Measurements from ENCODE around the gene IRF1. TPM values are rescaled to one million over a fixed set of nuclear protein-coding genes. Genes with fewer than 3 reads are reported as not detected.

Gene IRF1
- total and polyA plus RNA-seq, 2 of the 8 experiments (the other 6 are each of a cell fraction or from before 2014, with no cell fraction given), result 4.0 to 8.5 TPM

DNA sequence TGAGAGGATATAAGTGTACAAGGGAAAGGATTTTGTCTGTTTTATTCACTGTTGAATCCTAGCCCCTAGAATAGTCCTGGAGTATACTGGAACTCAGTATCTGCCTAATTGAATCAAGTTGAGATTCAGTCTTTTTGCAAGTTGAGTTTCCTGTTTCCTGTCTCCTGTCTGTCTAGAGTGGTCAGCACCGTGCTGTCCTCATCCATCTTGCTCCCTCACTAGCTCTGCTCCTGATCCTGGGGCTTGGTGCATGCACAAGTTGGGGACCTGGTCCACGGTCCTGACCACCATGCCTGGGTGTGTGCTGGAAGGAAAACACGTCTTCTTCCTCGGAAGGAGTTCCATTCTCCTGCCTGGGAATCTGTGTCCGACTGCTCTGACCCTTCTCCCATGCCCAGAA, 49.6 kb upstream of the IRF1 start:
- H3K23me2 ChIP-seq (ENCODE audit: low read depth, low read length), result no peaks in the 10 kb centered on the region; the same call in 1 of the 2 replicates
- no peak overlapping the region for H2BK15ac ChIP-seq (ENCODE audit: low read length)
- FAIRE-seq (no peak), DNase-seq (ENCODE audit: low read depth in 1 of 2, low spot score in 2 of 2) (no peak)
- H3K4me3 ChIP-seq (ENCODE audit: extremely low read depth in 1 of 4, insufficient read depth in 2 of 4, low read depth in 3 of 4, low read length in 4 of 4), result no peak overlapping the region
- TF ChIP-seq SRF (IDR thresholded peaks at IDR 0.05; ENCODE audit: low read depth, low read length) (no peak), CREB1 (IDR thresholded peaks at IDR 0.05) (no peak), GABPA (IDR thresholded peaks at IDR 0.05; ENCODE audit: borderline replicate concordance, insufficient read depth, low read length) (no peak), SP1 (IDR thresholded peaks at IDR 0.05; ENCODE audit: low read depth, low read length) (no peak), EGR1 (IDR thresholded peaks at IDR 0.05; ENCODE audit: borderline replicate concordance, low read depth, low read length) (no peak), KDM4A (IDR thresholded peaks at IDR 0.05; ENCODE audit: low read depth, low read length, severe bottlenecking) (no peak), TAF1 (IDR thresholded peaks at IDR 0.05; ENCODE audit: low read depth, low read length) (no peak), NANOG (IDR thresholded peaks at IDR 0.05; ENCODE audit: insufficient read depth, low read depth, low read length, poor library complexity, severe bottlenecking) (no peak)
- TF ChIP-seq, protein P1, sequence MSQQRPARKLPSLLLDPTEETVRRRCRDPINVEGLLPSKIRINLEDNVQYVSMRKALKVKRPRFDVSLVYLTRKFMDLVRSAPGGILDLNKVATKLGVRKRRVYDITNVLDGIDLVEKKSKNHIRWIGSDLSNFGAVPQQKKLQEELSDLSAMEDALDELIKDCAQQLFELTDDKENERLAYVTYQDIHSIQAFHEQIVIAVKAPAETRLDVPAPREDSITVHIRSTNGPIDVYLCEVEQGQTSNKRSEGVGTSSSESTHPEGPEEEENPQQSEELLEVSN (IDR thresholded peaks at IDR 0.05), result no peak
- H4K91ac ChIP-seq (replicated peaks; ENCODE audit: insufficient read length, low read length), result no peak overlapping the region
- no peaks in the 10 kb centered on the region for H3K9me3 ChIP-seq (ENCODE audit: insufficient read depth in 2 of 2, low read depth in 1 of 2, low read length in 1 of 2)
- no peak overlapping the region for H4K5ac ChIP-seq (ENCODE audit: insufficient read length, low read depth, low read length)
- no peak overlapping the region for H3K27ac ChIP-seq (ENCODE audit: low read depth, low read length)
- H3K14ac ChIP-seq (ENCODE audit: insufficient read length), result no peak overlapping the region
- H2AK5ac ChIP-seq (ENCODE audit: low read depth, low read length), result no peak overlapping the region
- no peaks in the 10 kb centered on the region for H3K79me2 ChIP-seq (ENCODE audit: control insufficient read depth in 1 of 2, insufficient read depth in 2 of 2, low read length in 2 of 2)
- H3K36me3 ChIP-seq (ENCODE audit: control insufficient read depth in 2 of 4, insufficient read depth in 4 of 4, low read length in 3 of 4), result no peaks in the 10 kb centered on the region
- no peaks in the 10 kb centered on the region for H3K27me3 ChIP-seq (replicated peaks in 1 of 4; ENCODE audit: control insufficient read depth in 3 of 4, extremely low read depth in 1 of 4, insufficient read depth in 3 of 4, low read length in 3 of 4)
- ChIA-PET CTCF (ENCODE audit: partially characterized antibody) (interaction anchor here (1.0 to 1.7 kb wide), 3 partner anchors 9 to 280 kb away, joined by 3 to 16 read pairs (median 4); no protein-coding TSS in a partner anchor), POLR2A (ENCODE audit: partially characterized antibody) (no interaction called here)
- no peak overlapping the region for H3K23ac ChIP-seq (ENCODE audit: insufficient read length)
- H3K9ac ChIP-seq (replicated peaks in 1 of 4; ENCODE audit: extremely low read depth in 1 of 4, low read depth in 3 of 4, low read length in 3 of 4), result no peak overlapping the region; a peak in 1 of 7 replicates
- no peaks in the 10 kb centered on the region for H4K20me1 ChIP-seq (replicated peaks in 1 of 2; ENCODE audit: control insufficient read depth in 1 of 2, insufficient read depth in 2 of 2, low read length in 2 of 2)
- H2BK5ac ChIP-seq (ENCODE audit: low read depth, low read length), result no peak overlapping the region
- H2BK120ac ChIP-seq (replicated peaks; ENCODE audit: low read depth, low read length), result no peak overlapping the region
- no peak overlapping the region for H3K4ac ChIP-seq (replicated peaks; ENCODE audit: insufficient read length, low read depth, low read length)
- peak overlapping the region; percentile 38; the same call in 1 of the 2 replicates for H4K8ac ChIP-seq (ENCODE audit: extremely low read depth, insufficient read depth, low read length)
- H3K4me2 ChIP-seq (ENCODE audit: insufficient read depth in 1 of 2, low read depth in 2 of 2, low read length in 2 of 2), result no peak overlapping the region
- H3K18ac ChIP-seq (ENCODE audit: extremely low read depth, low read length), result no peak overlapping the region; the same call in 1 of the 2 replicates
- H3K4me1 ChIP-seq (replicated peaks in 1 of 4; ENCODE audit: control insufficient read depth in 3 of 4, insufficient read depth in 4 of 4, low read length in 3 of 4), result no peaks in the 10 kb centered on the region; a peak in 1 of 7 replicates
- H2BK12ac ChIP-seq (ENCODE audit: low read depth, low read length), result no peak overlapping the region
- H2BK20ac ChIP-seq (ENCODE audit: low read length), result no peak overlapping the region
- no peak overlapping the region for H3K56ac ChIP-seq (replicated peaks; ENCODE audit: insufficient read length, low read depth, low read length)
- H3K79me1 ChIP-seq (ENCODE audit: low read depth, low read length), result no peaks in the 10 kb centered on the region
- WGBS, 2 experiments (ENCODE audit: extremely low coverage in 1 of 2, insufficient coverage in 1 of 2, insufficient read length in 1 of 2, insufficient replicate concordance in 2 of 2, low coverage in 1 of 2, low lambda C conversion rate in 2 of 2, missing lambda C conversion rate in 1 of 2), result 88% methylated on average over 5 of the region's 5 CpGs; no CpG with 5 or more reads in 1 of the 2 experiments
- H2AFZ ChIP-seq (ENCODE audit: low read length), result peak overlapping the region; percentile 89; the same call in 1 of the 2 replicates

Data from H1 (cell line).